GM19238 (cell line): Measurements from ENCODE around the gene LTBP1.
A peak's percentile ranks its signal among the peaks of the same experiment; 100 is the strongest.
"Not testable (repeated sequence)": the region's sequence is repeated elsewhere in the genome, so short reads cannot be mapped to it uniquely, and the experiment has no call there.

ENCODE experiments used
- DNase-seq: peaks from one replicate; pipeline ENCODE4 v3.0.0; 2011; ENCODE audit warnings: low spot score; ENCODE audit not compliant: insufficient read length

The LTBP1 gene, protein sequence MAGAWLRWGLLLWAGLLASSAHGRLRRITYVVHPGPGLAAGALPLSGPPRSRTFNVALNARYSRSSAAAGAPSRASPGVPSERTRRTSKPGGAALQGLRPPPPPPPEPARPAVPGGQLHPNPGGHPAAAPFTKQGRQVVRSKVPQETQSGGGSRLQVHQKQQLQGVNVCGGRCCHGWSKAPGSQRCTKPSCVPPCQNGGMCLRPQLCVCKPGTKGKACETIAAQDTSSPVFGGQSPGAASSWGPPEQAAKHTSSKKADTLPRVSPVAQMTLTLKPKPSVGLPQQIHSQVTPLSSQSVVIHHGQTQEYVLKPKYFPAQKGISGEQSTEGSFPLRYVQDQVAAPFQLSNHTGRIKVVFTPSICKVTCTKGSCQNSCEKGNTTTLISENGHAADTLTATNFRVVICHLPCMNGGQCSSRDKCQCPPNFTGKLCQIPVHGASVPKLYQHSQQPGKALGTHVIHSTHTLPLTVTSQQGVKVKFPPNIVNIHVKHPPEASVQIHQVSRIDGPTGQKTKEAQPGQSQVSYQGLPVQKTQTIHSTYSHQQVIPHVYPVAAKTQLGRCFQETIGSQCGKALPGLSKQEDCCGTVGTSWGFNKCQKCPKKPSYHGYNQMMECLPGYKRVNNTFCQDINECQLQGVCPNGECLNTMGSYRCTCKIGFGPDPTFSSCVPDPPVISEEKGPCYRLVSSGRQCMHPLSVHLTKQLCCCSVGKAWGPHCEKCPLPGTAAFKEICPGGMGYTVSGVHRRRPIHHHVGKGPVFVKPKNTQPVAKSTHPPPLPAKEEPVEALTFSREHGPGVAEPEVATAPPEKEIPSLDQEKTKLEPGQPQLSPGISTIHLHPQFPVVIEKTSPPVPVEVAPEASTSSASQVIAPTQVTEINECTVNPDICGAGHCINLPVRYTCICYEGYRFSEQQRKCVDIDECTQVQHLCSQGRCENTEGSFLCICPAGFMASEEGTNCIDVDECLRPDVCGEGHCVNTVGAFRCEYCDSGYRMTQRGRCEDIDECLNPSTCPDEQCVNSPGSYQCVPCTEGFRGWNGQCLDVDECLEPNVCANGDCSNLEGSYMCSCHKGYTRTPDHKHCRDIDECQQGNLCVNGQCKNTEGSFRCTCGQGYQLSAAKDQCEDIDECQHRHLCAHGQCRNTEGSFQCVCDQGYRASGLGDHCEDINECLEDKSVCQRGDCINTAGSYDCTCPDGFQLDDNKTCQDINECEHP (N-terminal part only)

GRCh38 chr2:32946314-32947075 lies at the start of gene LTBP1:
Gene LTBP1 (plus strand): TSS chr2:32946953. CDS start chr2:32947325, 372 bp downstream.
- peak; percentile 44 for DNase-seq

DNA sequence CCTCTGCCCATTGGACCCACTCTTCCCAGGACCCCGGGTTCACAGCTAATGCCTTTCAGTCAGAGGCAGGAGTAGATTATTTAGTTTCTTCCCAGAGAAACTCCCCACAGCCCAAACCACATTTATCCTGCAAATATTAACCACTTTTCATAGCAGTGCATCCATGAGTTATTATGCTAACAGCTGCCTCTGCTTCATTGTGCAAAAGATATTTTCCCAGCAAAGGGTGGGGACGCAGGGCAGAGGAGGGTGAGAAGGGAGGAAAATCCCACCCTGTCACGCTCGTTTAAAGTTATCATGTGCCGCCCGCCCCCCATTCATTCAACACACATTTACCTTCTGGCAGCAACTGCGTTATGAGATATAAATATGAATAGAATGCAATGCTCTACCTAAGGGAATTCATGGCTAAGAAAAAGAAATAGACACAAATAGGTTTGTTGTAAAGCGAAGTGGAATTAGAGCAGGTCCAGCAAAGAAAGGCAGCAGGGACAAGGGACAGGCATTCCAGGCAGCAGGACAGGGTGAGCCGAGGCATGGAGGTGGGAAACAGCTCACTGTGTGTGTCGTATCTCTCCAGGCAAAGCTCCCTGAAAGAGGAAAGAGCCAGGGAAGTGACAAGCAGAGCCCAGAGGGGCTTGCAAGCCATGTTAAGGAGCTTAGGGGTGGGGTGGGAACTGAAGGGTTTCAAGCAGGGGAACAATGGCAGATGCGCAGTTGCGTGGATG lies 46.3 kb upstream of the LTBP1 start:
- DNase-seq = no peak

DNA sequence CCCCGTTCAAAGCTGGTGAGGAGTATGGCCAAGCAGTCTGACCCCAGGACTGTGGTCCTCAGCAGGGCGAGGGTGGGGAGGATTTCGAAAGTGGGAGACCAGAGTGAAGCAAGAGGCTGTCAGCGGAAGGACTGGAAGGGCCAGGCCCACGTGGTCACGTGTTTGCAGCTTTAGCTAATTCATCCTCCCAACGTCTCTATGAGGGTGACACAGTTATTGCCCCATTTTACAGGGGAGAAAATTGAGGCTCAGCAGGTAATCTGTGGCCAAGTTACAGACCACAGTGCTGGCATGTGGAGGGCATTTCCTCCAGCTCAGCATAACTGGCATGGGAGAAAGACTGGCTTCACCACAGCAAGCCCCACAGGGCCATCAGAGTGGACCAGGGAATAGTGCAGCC lies 45.4 kb upstream of the LTBP1 start:
- DNase-seq = no peak

DNA sequence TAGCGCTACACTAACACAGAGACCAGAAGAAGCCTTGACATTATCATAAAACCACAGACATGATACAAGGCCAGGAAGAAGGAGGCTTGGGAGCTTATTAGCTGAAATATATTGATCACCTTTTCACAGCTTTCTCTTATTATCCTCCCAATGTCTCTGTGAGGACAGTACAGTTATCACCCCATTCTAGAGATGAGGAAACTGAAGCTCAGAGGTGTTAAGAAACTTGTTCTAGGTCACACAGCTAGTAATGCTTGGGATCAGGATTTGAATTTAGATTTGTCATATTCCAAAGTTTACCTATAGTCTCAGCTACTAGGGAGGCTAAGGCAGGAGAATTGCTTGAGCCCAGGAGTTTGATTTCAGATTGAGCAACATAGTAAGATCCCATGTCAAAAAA lies 44.6 kb upstream of the LTBP1 start:
- DNase-seq = no peak

DNA sequence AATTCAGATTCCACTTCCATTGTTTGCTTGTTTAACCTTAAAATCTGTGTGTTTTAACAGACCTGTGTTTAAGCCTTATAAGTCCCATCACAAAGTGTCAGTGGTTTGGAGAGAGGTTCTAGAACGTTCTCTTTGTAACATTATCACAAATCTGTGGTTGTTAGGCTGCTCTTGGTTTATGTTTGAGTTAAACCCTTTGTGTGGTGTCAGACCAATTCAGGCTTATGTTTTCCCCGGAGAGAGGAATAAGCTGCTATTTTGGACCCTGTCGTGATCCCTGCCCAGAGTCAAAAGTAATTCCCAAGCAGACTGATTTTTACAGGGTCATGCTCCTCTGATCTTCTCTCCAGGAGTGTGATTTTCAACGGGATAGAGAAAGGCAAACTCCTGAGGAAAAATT lies 43.8 kb upstream of the LTBP1 start:
- DNase-seq = no peak

- DNase-seq = no peak
Observed at GRCh38 chr2:32904074-32904473, 42.7 kb upstream of the LTBP1 start.

GRCh38 chr2:32904751-32905150 lies 42.0 kb upstream of the LTBP1 start:
- DNase-seq = no peak

- DNase-seq = no peak
Observed at GRCh38 chr2:32905270-32905669, 41.5 kb upstream of the LTBP1 start.

- DNase-seq = no peak
Observed at GRCh38 chr2:32910883-32911598, 35.7 kb upstream of the LTBP1 start.

DNA sequence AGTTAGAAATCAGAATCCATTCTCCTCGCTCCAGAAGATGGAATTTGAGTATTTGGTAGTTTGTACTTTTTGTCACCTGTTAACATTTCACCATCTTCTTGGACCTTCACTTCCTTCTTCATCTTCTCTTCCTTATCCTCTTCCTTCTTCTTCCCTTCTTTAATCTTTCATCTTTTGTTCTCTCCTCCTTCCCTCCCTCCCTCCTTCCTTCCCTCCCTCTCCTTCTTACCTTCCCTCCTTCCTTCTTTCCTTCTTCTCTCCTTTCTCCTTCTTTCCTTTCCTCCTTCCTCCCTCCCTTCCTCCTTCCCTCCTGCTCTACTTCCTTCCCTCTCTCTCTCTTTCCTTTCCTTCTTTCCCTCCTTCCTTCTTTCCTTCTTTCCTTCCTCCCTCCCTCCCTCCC lies 31.1 kb upstream of the LTBP1 start:
- DNase-seq = no peak

DNA sequence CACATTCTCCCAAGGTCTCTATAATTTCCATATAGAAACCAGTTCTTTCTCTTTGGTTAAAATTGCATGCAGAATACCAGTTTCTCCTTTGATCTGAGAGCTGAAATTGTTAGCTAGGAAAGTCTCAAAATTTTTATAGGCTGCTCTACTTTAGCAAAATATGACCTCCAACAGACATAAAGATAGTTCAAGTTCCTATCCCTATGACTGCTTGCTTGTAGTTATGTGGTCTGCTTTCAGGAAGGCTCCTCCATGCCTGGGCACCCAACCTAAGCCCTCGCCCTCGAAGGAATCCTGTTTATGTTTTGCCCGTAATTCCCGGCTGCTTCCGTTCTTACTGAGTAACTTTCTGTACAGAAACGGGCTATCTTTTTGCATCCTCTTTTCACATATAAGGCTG lies 28.0 kb upstream of the LTBP1 start:
- DNase-seq = no peak

DNA sequence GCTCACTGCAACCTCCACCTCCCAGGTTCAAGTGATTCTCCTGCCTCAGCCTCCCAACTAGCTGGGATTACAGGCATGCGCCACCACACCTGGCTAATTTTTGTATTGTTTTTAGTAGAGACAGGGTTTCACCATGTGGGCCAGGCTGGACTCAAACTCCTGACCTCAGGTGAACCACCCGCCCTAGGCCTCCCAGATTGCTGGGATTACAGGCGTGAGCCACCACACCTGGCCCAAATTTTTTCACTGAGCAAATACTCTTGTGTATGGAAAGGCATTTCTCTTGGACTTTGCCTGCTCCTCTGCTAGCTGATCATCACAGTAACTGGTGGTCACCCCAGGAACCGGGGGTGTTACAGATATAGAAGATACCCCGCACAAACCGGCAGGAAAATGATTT lies 26.9 kb upstream of the LTBP1 start:
- not testable (repeated sequence) for DNase-seq

DNA sequence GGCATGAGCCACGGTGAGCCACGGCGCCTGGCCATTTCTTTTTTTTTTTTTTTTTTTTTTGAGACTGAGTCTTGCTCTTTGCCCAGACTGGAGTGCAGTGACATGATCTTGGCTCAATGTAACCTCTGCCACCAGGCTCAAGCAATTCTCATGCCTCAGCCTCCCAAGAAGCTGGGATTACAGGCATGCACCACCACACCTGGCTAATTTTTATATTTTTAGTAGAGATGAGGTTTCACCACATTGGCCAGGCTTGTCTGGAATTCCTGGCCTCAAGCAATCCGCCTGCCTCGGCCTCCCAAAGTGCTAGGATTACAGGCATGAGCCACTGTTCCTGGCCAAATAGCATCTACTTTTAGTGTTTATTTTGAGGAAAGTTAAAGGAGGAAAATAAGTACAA lies 25.3 kb upstream of the LTBP1 start:
- not testable (repeated sequence) for DNase-seq

- DNase-seq = no peak
Observed at GRCh38 chr2:32922501-32922900, 24.3 kb upstream of the LTBP1 start.

GRCh38 chr2:32923109-32923508 lies 23.6 kb upstream of the LTBP1 start:
- no peak for DNase-seq

DNA sequence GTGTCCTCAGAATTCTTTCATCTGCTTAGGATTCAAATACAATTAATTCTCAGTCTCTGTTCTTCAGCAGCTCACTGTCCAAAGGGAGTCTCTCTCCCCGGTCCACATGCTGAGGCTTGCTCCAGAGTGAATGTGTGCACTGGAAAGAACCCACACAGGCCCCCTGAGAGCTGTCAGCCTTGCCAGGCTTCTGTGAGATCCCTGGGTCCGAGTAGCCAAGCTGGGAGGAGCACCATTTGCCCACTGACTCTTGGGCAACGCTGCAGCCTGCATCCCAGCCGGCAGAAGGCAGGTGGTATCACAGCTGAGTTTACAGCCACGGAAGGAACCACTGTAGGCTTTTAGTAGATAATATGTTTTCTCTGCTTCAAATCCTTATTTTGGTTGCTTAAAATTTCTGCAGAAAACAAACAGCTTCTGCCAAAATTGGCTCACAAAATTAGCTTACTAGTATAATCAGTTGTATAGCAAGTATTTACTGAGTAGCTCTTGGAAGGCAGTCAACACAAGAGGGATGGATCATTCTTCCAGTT lies 21.4 kb upstream of the LTBP1 start:
- no peak for DNase-seq

DNA sequence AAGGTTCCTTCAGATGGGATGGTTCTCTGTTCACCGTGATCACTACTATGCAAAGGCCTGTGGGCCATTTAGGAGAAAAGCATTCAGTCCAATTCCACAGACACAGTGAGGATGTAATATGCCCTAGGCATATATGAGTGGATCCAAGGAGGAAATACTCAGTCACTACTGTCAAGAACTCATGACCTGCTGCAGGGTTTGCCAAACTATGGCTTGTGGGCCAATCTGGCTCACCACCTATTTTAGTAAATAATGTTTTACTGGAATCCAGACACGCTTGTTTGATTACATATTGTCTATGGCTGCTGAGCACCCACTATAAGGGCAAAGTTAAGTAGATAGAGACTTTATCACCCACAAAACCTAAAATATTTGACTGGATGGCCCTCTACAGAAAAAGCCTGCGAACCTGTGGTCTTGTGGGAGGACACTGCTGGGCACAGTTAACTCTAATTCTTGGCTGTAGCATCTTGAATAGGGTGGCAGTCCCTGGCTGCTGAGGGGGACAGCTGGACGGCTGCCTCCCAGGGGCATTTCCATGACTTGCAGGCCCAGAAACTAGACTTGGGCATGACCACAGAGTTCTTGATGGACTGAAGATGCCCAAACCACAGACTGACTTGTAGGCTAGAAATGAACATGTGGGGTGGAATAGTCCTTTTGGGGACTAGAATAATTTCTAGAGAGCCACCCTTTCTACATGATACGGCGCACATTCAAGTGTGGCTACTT lies 20.6 kb upstream of the LTBP1 start:
- no peak for DNase-seq

DNA sequence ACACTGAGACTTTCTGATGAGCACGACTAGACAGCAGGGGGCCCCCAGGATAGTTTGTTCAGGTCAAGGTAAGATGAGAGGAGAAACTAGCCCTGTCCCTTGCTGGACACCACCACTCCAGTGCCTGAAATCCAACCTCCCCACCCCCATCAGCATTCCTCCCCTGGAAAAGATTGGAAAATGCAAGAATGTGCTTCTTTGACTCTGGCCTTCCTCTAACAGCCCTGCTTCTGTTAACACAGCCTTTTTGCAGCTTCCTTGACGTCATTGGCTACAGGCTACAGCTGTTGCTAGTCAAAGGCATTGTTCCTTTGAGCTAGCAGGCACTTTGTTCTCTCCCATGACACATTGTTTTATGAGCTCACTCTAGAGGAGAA lies 20.1 kb upstream of the LTBP1 start:
- no peak for DNase-seq

DNA sequence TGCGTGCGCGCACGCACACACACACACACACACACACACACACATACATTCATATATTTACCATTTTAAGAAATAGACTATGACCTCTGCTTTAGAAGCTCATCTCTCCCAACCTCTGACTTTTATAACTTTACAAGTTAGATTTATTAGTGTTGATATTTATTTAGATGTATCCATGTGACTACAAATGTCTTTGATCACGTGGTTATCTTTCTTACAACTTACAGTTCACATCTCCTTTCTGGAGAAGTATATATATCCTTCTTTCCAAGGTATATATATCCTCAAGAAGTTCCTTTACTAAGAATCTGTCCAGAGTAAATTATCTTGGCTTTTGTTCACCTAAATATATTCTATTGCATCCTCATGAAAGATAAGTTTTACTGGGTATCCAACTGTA lies 16.3 kb upstream of the LTBP1 start:
- DNase-seq = no peak
